ENCODE data around the gene CTCFL. TPM values are rescaled to one million over a fixed set of nuclear protein-coding genes. Genes with fewer than 3 reads are reported as not detected.
"Not testable (repeated sequence)": the region's sequence is repeated elsewhere in the genome, so short reads cannot be mapped to it uniquely, and the experiment has no call there.

The CTCFL gene
- total RNA-seq, 2 experiments from 2014 or later, result not detected

- Mint-ChIP-seq H3K27me3 (peaks cover 7% of the 10 kb centered on the region), H3K36me3 (no peaks in the 10 kb centered on the region)
These were observed 51.5 kb downstream of the CTCFL start for GRCh38 chr20:57473246-57474048.

GRCh38 chr20:57472474-57472873, 52.5 kb downstream of the CTCFL start:
- POLR2A ChIA-PET, result interaction anchor here (0.7 to 1.7 kb wide), 7 partner anchors 9 to 147 kb away, joined by 3 to 7 read pairs (median 3); partner anchors contain the start of gene RBM38
- H3K27me3 Mint-ChIP-seq; H3K9me3 Mint-ChIP-seq; DNase-seq; H3K4me3 Mint-ChIP-seq; H3K36me3 Mint-ChIP-seq; ATAC-seq (ENCODE audit: low read depth): not testable (repeated sequence)
- H3K27ac Mint-ChIP-seq, result peak overlapping the region; percentile 48
- peaks cover 26% of the 10 kb centered on the region for H3K4me1 Mint-ChIP-seq

More at GRCh38 chr20:57473246-57474048, 51.5 kb downstream of the CTCFL start:
- Mint-ChIP-seq H3K4me1 (peaks cover 26% of the 10 kb centered on the region), H3K27ac (peak overlapping the region; percentile 82), H3K9me3 (no peaks in the 10 kb centered on the region), H3K4me3 (peak overlapping the region; percentile 44)
- POLR2A ChIA-PET, result interaction anchor here (0.7 to 2.1 kb wide), 9 partner anchors 8 to 146 kb away, joined by 3 to 13 read pairs (median 3); partner anchors contain the start of gene RBM38
- peak; percentile 44 for DNase-seq
- peak; percentile 86 for ATAC-seq (ENCODE audit: low read depth)

GRCh38 chr20:57471496-57472372, 53.2 kb downstream of the CTCFL start:
- Mint-ChIP-seq H3K36me3 (no peaks in the 10 kb centered on the region), H3K27ac (peak overlapping the region; percentile 48), H3K9me3 (no peaks in the 10 kb centered on the region), H3K27me3 (no peaks in the 10 kb centered on the region), H3K4me3 (no peak overlapping the region), H3K4me1 (peaks cover 26% of the 10 kb centered on the region)
- POLR2A ChIA-PET, result interaction anchor here (1.7 kb wide), 1 partner anchor 21 kb away, joined by 5 read pairs; no protein-coding TSS in a partner anchor
- DNase-seq (no peak), ATAC-seq (ENCODE audit: low read depth) (no peak)

GRCh38 chr20:57470666-57471495, 54.1 kb downstream of the CTCFL start:
- H3K9me3 Mint-ChIP-seq, result no peaks in the 10 kb centered on the region
- H3K27me3 Mint-ChIP-seq, result no peaks in the 10 kb centered on the region
- ATAC-seq (ENCODE audit: low read depth) (no peak), DNase-seq (no peak)
- H3K4me1 Mint-ChIP-seq, result peaks cover 22% of the 10 kb centered on the region
- no peaks in the 10 kb centered on the region for H3K36me3 Mint-ChIP-seq
- no peak overlapping the region for H3K4me3 Mint-ChIP-seq
- POLR2A ChIA-PET, result no interaction called here
- no peak overlapping the region for H3K27ac Mint-ChIP-seq

GRCh38 chr20:57470212-57470522, 54.8 kb downstream of the CTCFL start:
- Mint-ChIP-seq H3K4me3 (no peak overlapping the region), H3K4me1 (peaks cover 18% of the 10 kb centered on the region), H3K27ac (no peak overlapping the region), H3K27me3 (peaks cover 2% of the 10 kb centered on the region), H3K36me3 (no peaks in the 10 kb centered on the region), H3K9me3 (no peaks in the 10 kb centered on the region)
- no peak for DNase-seq
- no peak for ATAC-seq (ENCODE audit: low read depth)
- POLR2A ChIA-PET, result interaction anchor here (0.8 kb wide), 1 partner anchor 78 kb away, joined by 3 read pairs; no protein-coding TSS in a partner anchor

GRCh38 chr20:57469418-57470211, 55.3 kb downstream of the CTCFL start:
- POLR2A ChIA-PET, result interaction anchor here (0.8 kb wide), 1 partner anchor 77 kb away, joined by 3 read pairs; no protein-coding TSS in a partner anchor
- Mint-ChIP-seq H3K27ac (no peak overlapping the region), H3K4me3 (no peak overlapping the region), H3K36me3 (no peaks in the 10 kb centered on the region), H3K27me3 (peaks cover 2% of the 10 kb centered on the region), H3K9me3 (no peaks in the 10 kb centered on the region), H3K4me1 (peaks cover 18% of the 10 kb centered on the region)
- ATAC-seq (ENCODE audit: low read depth) (no peak), DNase-seq (no peak)

GRCh38 chr20:57468523-57469417, 56.2 kb downstream of the CTCFL start:
- Mint-ChIP-seq H3K4me1 (peaks cover 11% of the 10 kb centered on the region), H3K27ac (no peak overlapping the region), H3K36me3 (no peaks in the 10 kb centered on the region), H3K9me3 (no peaks in the 10 kb centered on the region), H3K27me3 (peaks cover 2% of the 10 kb centered on the region), H3K4me3 (no peak overlapping the region)
- ATAC-seq (ENCODE audit: low read depth) (no peak), DNase-seq (no peak)
- POLR2A ChIA-PET, result no interaction called here

- no peak for ATAC-seq (ENCODE audit: low read depth)
- Mint-ChIP-seq H3K27me3 (peaks cover 2% of the 10 kb centered on the region), H3K36me3 (no peaks in the 10 kb centered on the region), H3K9me3 (no peaks in the 10 kb centered on the region), H3K4me1 (peaks cover 1% of the 10 kb centered on the region), H3K4me3 (no peak overlapping the region), H3K27ac (no peak overlapping the region)
- POLR2A ChIA-PET, result no interaction called here
- DNase-seq, result no peak
These were observed 57.2 kb downstream of the CTCFL start for GRCh38 chr20:57467742-57468141.

- Mint-ChIP-seq H3K4me1 (no peaks in the 10 kb centered on the region), H3K27me3 (peaks cover 2% of the 10 kb centered on the region), H3K4me3 (no peak overlapping the region), H3K36me3 (no peaks in the 10 kb centered on the region), H3K27ac (no peak overlapping the region), H3K9me3 (no peaks in the 10 kb centered on the region)
- ATAC-seq (ENCODE audit: low read depth) (no peak), DNase-seq (no peak)
- POLR2A ChIA-PET, result no interaction called here
These were observed 59.0 kb downstream of the CTCFL start for GRCh38 chr20:57465943-57466342.

- no peak for DNase-seq
- Mint-ChIP-seq H3K36me3 (no peaks in the 10 kb centered on the region), H3K9me3 (no peaks in the 10 kb centered on the region), H3K27me3 (peaks cover 2% of the 10 kb centered on the region), H3K4me3 (no peak overlapping the region), H3K4me1 (no peaks in the 10 kb centered on the region), H3K27ac (no peak overlapping the region)
- no peak for ATAC-seq (ENCODE audit: low read depth)
- POLR2A ChIA-PET, result no interaction called here
These were observed 59.5 kb downstream of the CTCFL start for GRCh38 chr20:57465486-57465885.

GRCh38 chr20:57464642-57465211, 60.2 kb downstream of the CTCFL start:
- no peak for ATAC-seq (ENCODE audit: low read depth)
- no peak overlapping the region for H3K27ac Mint-ChIP-seq
- no peak for DNase-seq
- no peak overlapping the region for H3K4me3 Mint-ChIP-seq
- H3K4me1 Mint-ChIP-seq, result no peaks in the 10 kb centered on the region
- no peaks in the 10 kb centered on the region for H3K36me3 Mint-ChIP-seq
- no peaks in the 10 kb centered on the region for H3K9me3 Mint-ChIP-seq
- peaks cover 2% of the 10 kb centered on the region for H3K27me3 Mint-ChIP-seq
- POLR2A ChIA-PET, result no interaction called here
